ENCODE results near the gene FEM1A.
"Not testable (repeated sequence)": the region's sequence is repeated elsewhere in the genome, so short reads cannot be mapped to it uniquely, and the experiment has no call there.

Gene FEM1A

GRCh38 chr19:4791183-4792018 is at the start of gene FEM1A:
Gene FEM1A, plus strand, starts transcription at chr19:4791734. Its CDS starts 121 bp downstream, at chr19:4791855.
- DNase-seq (ENCODE audit: low read depth), result peak; percentile 94

GRCh38 chr19:4742723-4743646 is 48.5 kb upstream of the FEM1A start:
- DNase-seq (ENCODE audit: low read depth), result no peak

- DNase-seq (ENCODE audit: low read depth), result no peak
These were observed 46.9 kb upstream of the FEM1A start for GRCh38 chr19:4744451-4745174.

- DNase-seq (ENCODE audit: low read depth), result not testable (repeated sequence)
These were observed 46.4 kb upstream of the FEM1A start for GRCh38 chr19:4745175-4745574.

- DNase-seq (ENCODE audit: low read depth), result no peak
These were observed 45.5 kb upstream of the FEM1A start for GRCh38 chr19:4745986-4746385.

GRCh38 chr19:4748185-4748584 is 43.3 kb upstream of the FEM1A start:
- no peak for DNase-seq (ENCODE audit: low read depth)

- DNase-seq (ENCODE audit: low read depth), result no peak
These were observed 42.9 kb upstream of the FEM1A start for GRCh38 chr19:4748589-4748988.

- no peak for DNase-seq (ENCODE audit: low read depth)
These were observed 41.5 kb upstream of the FEM1A start for GRCh38 chr19:4749870-4750590.

GRCh38 chr19:4754248-4754647 is 37.3 kb upstream of the FEM1A start:
- no peak for DNase-seq (ENCODE audit: low read depth)

- no peak for DNase-seq (ENCODE audit: low read depth)
These were observed 36.1 kb upstream of the FEM1A start for GRCh38 chr19:4755459-4755858.

GRCh38 chr19:4758082-4758481 is 33.5 kb upstream of the FEM1A start:
- no peak for DNase-seq (ENCODE audit: low read depth)

GRCh38 chr19:4758659-4759058 is 32.9 kb upstream of the FEM1A start:
- DNase-seq (ENCODE audit: low read depth), result no peak

GRCh38 chr19:4759388-4760284 is 31.9 kb upstream of the FEM1A start:
- DNase-seq (ENCODE audit: low read depth), result peak; percentile 28

- DNase-seq (ENCODE audit: low read depth), result no peak
These were observed 31.3 kb upstream of the FEM1A start for GRCh38 chr19:4760285-4760650.

- DNase-seq (ENCODE audit: low read depth), result no peak
These were observed 28.5 kb upstream of the FEM1A start for GRCh38 chr19:4763021-4763420.

GRCh38 chr19:4764393-4764660 is 27.2 kb upstream of the FEM1A start:
- no peak for DNase-seq (ENCODE audit: low read depth)

- DNase-seq (ENCODE audit: low read depth), result peak; percentile 44
These were observed 22.4 kb upstream of the FEM1A start for GRCh38 chr19:4768934-4769777.

- DNase-seq (ENCODE audit: low read depth), result no peak
These were observed 19.0 kb upstream of the FEM1A start for GRCh38 chr19:4772566-4772965.

- no peak for DNase-seq (ENCODE audit: low read depth)
These were observed 18.4 kb upstream of the FEM1A start for GRCh38 chr19:4773047-4773640.

- DNase-seq (ENCODE audit: low read depth), result no peak
These were observed 17.4 kb upstream of the FEM1A start for GRCh38 chr19:4774136-4774535.

All from stimulated activated CD8-positive, alpha-beta memory T cell treated with anti-CD3 and anti-CD28 coated beads, Interleukin-12 subunit alpha, Interleukin-12 subunit beta, amount 100 ng/mL, for 4 hours (primary cell).